K562 (cell line): ENCODE results near the gene SLC31A1. TPM values are rescaled to one million over a fixed set of nuclear protein-coding genes. Genes with fewer than 3 reads are reported as not detected.
"Not testable (repeated sequence)": the region's sequence is repeated elsewhere in the genome, so short reads cannot be mapped to it uniquely, and the experiment has no call there.

Experiments used
- ATAC-seq: fragments of 200-7000 bp; cut with Tn5 transposase; 3 replicates; pipeline ENCODE4 v1.9.1; 2020; ENCODE audit warnings: moderate library complexity
- BruUV-seq: library from RNA; stranded (reverse); fragments of 400-500 nt; replicated peaks from 2 replicates; lab custom pipeline; 2021; lab: Mats Ljungman, UMichigan
- CTCF ChIA-PET: fragments of 300-600 bp; formaldehyde crosslinking; extraction: SDS; loops from one replicate; lab custom pipeline; 2021; ENCODE audit warnings: low intra/inter-chr PET ratio; lab: Yijun Ruan, JAX
- POLR2A ChIA-PET: fragments of 300-600, 350-650 bp; sonication (Branson Sonifier 250); formaldehyde crosslinking; extraction: SDS; loops from one replicate; lab custom pipeline; 2021; ENCODE audit warnings: antibody characterized with exemption, inconsistent platforms; lab: Yijun Ruan, JAX
- DNase-seq, 4 experiments: peaks; one replicate each; pipeline versions ENCODE4 v3.0.0 to v3.0.0-alpha.2; 2011 to 2018; ENCODE audit warnings: low spot score in 3 of 4, mixed read lengths in 3 of 4; ENCODE audit errors: extremely low read depth in 1 of 4
- FAIRE-seq: peaks from 2 replicates; lab custom pipeline; 2011; peaks lifted over from hg19 to GRCh38; lab: Jason Lieb, UNC
- H2AFZ ChIP-seq: 2 replicates; pipeline ENCODE4 v1.6.0; 2011; ENCODE audit warnings: low read depth, low read length, control low read depth, inconsistent platforms
- H3K27ac ChIP-seq: fragments of 200-600 bp; 3 replicates; pipeline ENCODE4 v1.8.0; 2011; ENCODE audit warnings: low read depth, mild to moderate bottlenecking, control low read depth, inconsistent platforms, low read length, moderate library complexity, mixed read lengths; ENCODE audit errors: extremely low read depth
- H3K27me3 ChIP-seq, 2 experiments: fragments of 300-600 bp in 1 of 2; 2 replicates in 1 of 2; 3 replicates in 1 of 2; pipeline versions ENCODE4 v1.6.0 to v1.8.0; 2011; ENCODE audit warnings: inconsistent platforms in 2 of 2, low read length in 2 of 2, mild to moderate bottlenecking in 1 of 2, mixed read lengths in 1 of 2, moderate library complexity in 1 of 2; ENCODE audit not compliant: control insufficient read depth in 2 of 2, insufficient read depth in 2 of 2
- H3K36me3 ChIP-seq: fragments of 300-600 bp; 3 replicates; pipeline ENCODE4 v1.8.0; 2011; ENCODE audit warnings: mild to moderate bottlenecking, low read length, inconsistent platforms; ENCODE audit not compliant: control insufficient read depth, insufficient read depth
- H3K4me1 ChIP-seq, 2 experiments: fragments of 200-600 bp in 1 of 2; replicated peaks in 1 of 2; 2 replicates in 1 of 2; 3 replicates in 1 of 2; pipeline versions ENCODE4 v1.5.1 to v1.8.0; 2011; ENCODE audit warnings: inconsistent platforms in 2 of 2, low read length in 2 of 2, mild to moderate bottlenecking in 1 of 2, mixed read lengths in 1 of 2, moderate library complexity in 1 of 2; ENCODE audit not compliant: control insufficient read depth in 2 of 2, insufficient read depth in 2 of 2
- H3K4me2 ChIP-seq: 2 replicates; pipeline ENCODE4 v1.6.1; 2011; ENCODE audit warnings: low read length, control low read depth, inconsistent platforms, mixed read lengths; ENCODE audit not compliant: insufficient read depth
- H3K4me3 ChIP-seq: fragments of 200-600 bp; sonication (generic), shearing (Covaris generic); 2 replicates; pipeline ENCODE4 v1.5.1; 2016; ENCODE audit warnings: control low read depth, inconsistent platforms
- H3K79me2 ChIP-seq: fragments of 200-600 bp; 3 replicates; pipeline ENCODE4 v1.8.0; 2011; ENCODE audit warnings: low read length, inconsistent platforms; ENCODE audit not compliant: control insufficient read depth, insufficient read depth
- H3K9ac ChIP-seq, 2 experiments: 2 replicates each; pipeline versions ENCODE4 v1.6.0 to v1.6.1; 2011; ENCODE audit warnings: low read depth in 2 of 2, low read length in 2 of 2, control low read depth in 1 of 2, inconsistent platforms in 1 of 2, mild to moderate bottlenecking in 1 of 2, mixed read lengths in 1 of 2; ENCODE audit not compliant: insufficient read depth in 1 of 2
- H3K9me1 ChIP-seq: one replicate; pipeline ENCODE4 v1.6.0; 2011; ENCODE audit warnings: inconsistent platforms, mild to moderate bottlenecking, low read length, moderate library complexity; ENCODE audit not compliant: control insufficient read depth, insufficient read depth
- H3K9me3 ChIP-seq: replicated peaks from 2 replicates; pipeline ENCODE4 v1.5.1; 2011; ENCODE audit warnings: low read depth, low read length, inconsistent platforms; ENCODE audit not compliant: control insufficient read depth, insufficient read depth
- H4K20me1 ChIP-seq: replicated peaks from 2 replicates; pipeline ENCODE4 v1.6.1; 2011; ENCODE audit warnings: low read length, inconsistent platforms, mixed read lengths; ENCODE audit not compliant: control insufficient read depth, insufficient read depth
- AFF1 ChIP-seq, 2 experiments: fragments of 450-650 bp; IDR thresholded peaks; 2 replicates each; pipeline ENCODE4 v1.6.1; 2018; ENCODE audit warnings: mild to moderate bottlenecking in 2 of 2, low read depth in 1 of 2; ENCODE audit not compliant: partially characterized antibody in 2 of 2
- WGBS: fragments of 100-300 bp; shearing (Covaris generic); methylation state at CpG from one replicate; pipeline ENCODE4 v1.1.6; 2016; ENCODE audit warnings: low coverage, mixed read lengths; ENCODE audit not compliant: insufficient coverage; ENCODE audit errors: missing lambda C conversion rate; 5-methylcytosine and 5-hydroxymethylcytosine counted together
- in situ Hi-C: fragments of 300-500 bp; cut with MboI; formaldehyde crosslinking; loops from 4 replicates; pipeline ENCODE4 v1.15.0; 2018; ENCODE audit warnings: inconsistent platforms, mixed read lengths
- intact Hi-C: fragments of 100-400 bp; cut with micrococcal nuclease; formaldehyde crosslinking; loops from 2 replicates; pipeline ENCODE4 v1.14.2; 2022
- polyA plus RNA-seq, 8 experiments: library from polyadenylated mRNA; depleted of rRNA in 4 of 8; stranded (reverse) in 5 of 8; unstranded in 3 of 8; fragments of >200 nt; fragmentation: Nextera tagmentation in 2 of 8; fragmentation: Illumina TruSeq in 1 of 8; extraction: Ambion mirVana in 2 of 8; extraction: Trizol in 1 of 8; gene quantifications; 2 replicates each; pipeline versions ENCODE4 v1.2.1 to v1.2.3, GENCODE V29; 2011 to 2014; ENCODE audit warnings: inconsistent platforms in 1 of 8, missing spikeins in 1 of 8
- total RNA-seq, 7 experiments: library from RNA; depleted of rRNA in 6 of 7; stranded (reverse); fragments of >200 nt in 6 of 7; fragmentation: Illumina TruSeq in 2 of 7; extraction: Trizol in 2 of 7; gene quantifications; 2 replicates each; pipeline versions ENCODE4 v1.2.1 to v1.2.3, GENCODE V29; 2011 to 2021; ENCODE audit warnings: low replicate concordance in 1 of 7

SLC31A1 gene
- total and polyA plus RNA-seq, 9 of the 15 experiments (the other 6 are each of a cell fraction or from before 2014, with no cell fraction given) = 15.4 to 40.7 (median 25.9) TPM

GRCh38 chr9:113249661-113250060 lies 28.3 kb downstream of the SLC31A1 start:
- H3K27me3 ChIP-seq, in situ Hi-C loops, H3K36me3 ChIP-seq, intact Hi-C loops, H3K9me1 ChIP-seq, H3K79me2 ChIP-seq, H4K20me1 ChIP-seq, H2AFZ ChIP-seq, CTCF ChIA-PET, H3K4me2 ChIP-seq, H3K9me3 ChIP-seq, DNase-seq, POLR2A ChIA-PET, H3K27ac ChIP-seq, BruUV-seq, ATAC-seq, FAIRE-seq, H3K9ac ChIP-seq, H3K4me3 ChIP-seq, H3K4me1 ChIP-seq: not testable (repeated sequence)
- WGBS = 83% methylated on average over 1 of the region's 2 CpGs
- peak in 1 of 2 experiments; percentile 93 for TF ChIP-seq AFF1 (IDR thresholded peaks at IDR 0.05; ENCODE audit: low read depth in 1 of 2, partially characterized antibody in 2 of 2)
